CD4-positive, alpha-beta T cell treated with Interferon alpha-2 for 1 hour (primary cell): Measurements from ENCODE around the gene KDM6B.

ENCODE experiments used
- DNase-seq, 2 donors: peaks; one replicate each; pipeline ENCODE4 v3.0.0-alpha.2; 2020 to 2022

Gene KDM6B

GRCh38 chr17:7882068-7882467 is 48.1 kb downstream of the KDM6B start:
- no peak for DNase-seq

- no peak for DNase-seq
Measured at GRCh38 chr17:7882629-7883028, 48.6 kb downstream of the KDM6B start.
